A673 (cell line): Measurements from ENCODE around the gene GAR1. TPM values are rescaled to one million over a fixed set of nuclear protein-coding genes. Genes with fewer than 3 reads are reported as not detected.

Experiments
- BruUV-seq: library from RNA; stranded (reverse); fragments of 400-500 nt; replicated peaks from 2 replicates; lab custom pipeline; 2021; lab: Mats Ljungman, UMichigan
- CTCF ChIA-PET: fragments of 300-600 bp; sonication (Branson Sonifier 250); formaldehyde crosslinking; loops from one replicate; lab custom pipeline; 2022; ENCODE audit warnings: antibody characterized with exemption; lab: Charles Lee
- POLR2A ChIA-PET: fragments of 300-600 bp; sonication (Branson Sonifier 250); formaldehyde crosslinking; loops from one replicate; lab custom pipeline; 2022; ENCODE audit warnings: antibody characterized with exemption; ENCODE audit not compliant: low non-redundant PET; lab: Charles Lee
- DNase-seq: peaks from one replicate; pipeline ENCODE4 v3.0.0-alpha.2; 2015; ENCODE audit warnings: low spot score
- H3K27ac ChIP-seq: fragments of 200-600 bp; sonication (generic); 2 replicates; pipeline ENCODE4 v1.5.1; 2016; ENCODE audit warnings: mixed run types, low read depth, mild to moderate bottlenecking, mixed read lengths, antibody characterized with exemption, low read length; ENCODE audit not compliant: poor library complexity, severe bottlenecking
- H3K27me3 ChIP-seq: fragments of 200-600 bp; sonication (generic); replicated peaks from 2 replicates; pipeline ENCODE4 v1.6.1; 2017; ENCODE audit warnings: mixed run types, low read depth, mild to moderate bottlenecking, mixed read lengths, antibody characterized with exemption, low read length; ENCODE audit not compliant: insufficient read depth, poor library complexity
- H3K36me3 ChIP-seq: fragments of 200-600 bp; sonication (generic); 2 replicates; pipeline ENCODE4 v1.6.1; 2016; ENCODE audit warnings: mixed run types, mild to moderate bottlenecking, mixed read lengths, antibody characterized with exemption, low read length; ENCODE audit not compliant: insufficient read depth, poor library complexity, severe bottlenecking
- H3K4me1 ChIP-seq: fragments of 200-600 bp; sonication (generic); 2 replicates; pipeline ENCODE4 v1.6.1; 2017; ENCODE audit warnings: mixed run types, mild to moderate bottlenecking, mixed read lengths, antibody characterized with exemption, low read length; ENCODE audit not compliant: insufficient read depth, poor library complexity, severe bottlenecking
- H3K4me3 ChIP-seq: fragments of 200-600 bp; sonication (generic); 2 replicates; pipeline ENCODE4 v1.5.1; 2016; ENCODE audit warnings: low read depth, mixed run types, mild to moderate bottlenecking, mixed read lengths, low read length; ENCODE audit not compliant: poor library complexity, severe bottlenecking
- H3K9me3 ChIP-seq: fragments of 200-600 bp; sonication (generic); 2 replicates; pipeline ENCODE4 v1.6.1; 2016; ENCODE audit warnings: mixed run types, low read depth, mild to moderate bottlenecking, mixed read lengths, antibody characterized with exemption, low read length; ENCODE audit not compliant: poor library complexity, severe bottlenecking
- EZH2 ChIP-seq: fragments of 200-600 bp; sonication (generic); IDR thresholded peaks from 2 replicates; pipeline ENCODE4 v1.6.1; 2017; ENCODE audit warnings: borderline replicate concordance, low read depth, mild to moderate bottlenecking, mixed read lengths, antibody characterized with exemption, low read length; ENCODE audit not compliant: poor library complexity, severe bottlenecking
- intact Hi-C: fragments of 100-400 bp; cut with micrococcal nuclease; formaldehyde crosslinking; loops from one replicate; pipeline ENCODE4 v1.10.0; 2022; ENCODE audit not compliant: unreplicated experiment
- total RNA-seq: library from RNA; stranded (reverse); gene quantifications from 2 replicates; pipeline ENCODE4 v1.2.3, GENCODE V29; 2021
- TF ChIP-seq, protein P1 (sequence below): fragments of 300-800, 200-600 bp; sonication (generic); conservative IDR thresholded peaks from 2 replicates; pipeline ENCODE4 v1.5.1; 2017; ENCODE audit warnings: low read depth, mild to moderate bottlenecking, antibody characterized with exemption, low read length, moderate library complexity, mixed read lengths

The GAR1 gene
- total RNA-seq, 1 experiment from 2014 or later, result 67.6 TPM

DNA sequence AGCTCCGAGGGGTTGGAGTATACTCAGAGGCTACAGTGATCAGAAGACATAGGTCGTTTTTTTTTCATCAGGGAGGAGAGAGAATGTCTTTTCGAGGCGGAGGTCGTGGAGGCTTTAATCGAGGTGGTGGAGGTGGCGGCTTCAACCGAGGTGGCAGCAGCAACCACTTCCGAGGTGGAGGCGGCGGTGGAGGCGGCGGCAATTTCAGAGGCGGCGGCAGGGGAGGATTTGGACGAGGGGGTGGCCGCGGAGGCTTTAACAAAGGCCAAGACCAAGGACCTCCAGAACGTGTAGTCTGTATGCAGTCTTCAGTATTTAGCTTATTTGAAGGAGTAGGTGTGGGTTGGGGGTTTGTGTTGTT lies 500 bp downstream of the GAR1 start:
- CTCF ChIA-PET, result no interaction called here
- H3K36me3 ChIP-seq, result peaks cover 41% of the 10 kb centered on the region
- H3K9me3 ChIP-seq, result no peaks in the 10 kb centered on the region
- POLR2A ChIA-PET, result no interaction called here
- no TSS peak for BruUV-seq
- peaks cover 15% of the 10 kb centered on the region for H3K4me1 ChIP-seq
- intact Hi-C loops, result loop anchor here (5.0 kb wide), 2 partner anchors 114 to 161 kb away; partner anchors contain the start of gene CASP6
- TF ChIP-seq, protein P1, sequence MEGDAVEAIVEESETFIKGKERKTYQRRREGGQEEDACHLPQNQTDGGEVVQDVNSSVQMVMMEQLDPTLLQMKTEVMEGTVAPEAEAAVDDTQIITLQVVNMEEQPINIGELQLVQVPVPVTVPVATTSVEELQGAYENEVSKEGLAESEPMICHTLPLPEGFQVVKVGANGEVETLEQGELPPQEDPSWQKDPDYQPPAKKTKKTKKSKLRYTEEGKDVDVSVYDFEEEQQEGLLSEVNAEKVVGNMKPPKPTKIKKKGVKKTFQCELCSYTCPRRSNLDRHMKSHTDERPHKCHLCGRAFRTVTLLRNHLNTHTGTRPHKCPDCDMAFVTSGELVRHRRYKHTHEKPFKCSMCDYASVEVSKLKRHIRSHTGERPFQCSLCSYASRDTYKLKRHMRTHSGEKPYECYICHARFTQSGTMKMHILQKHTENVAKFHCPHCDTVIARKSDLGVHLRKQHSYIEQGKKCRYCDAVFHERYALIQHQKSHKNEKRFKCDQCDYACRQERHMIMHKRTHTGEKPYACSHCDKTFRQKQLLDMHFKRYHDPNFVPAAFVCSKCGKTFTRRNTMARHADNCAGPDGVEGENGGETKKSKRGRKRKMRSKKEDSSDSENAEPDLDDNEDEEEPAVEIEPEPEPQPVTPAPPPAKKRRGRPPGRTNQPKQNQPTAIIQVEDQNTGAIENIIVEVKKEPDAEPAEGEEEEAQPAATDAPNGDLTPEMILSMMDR, result no peak
- TF ChIP-seq EZH2, result no peak
- H3K27me3 ChIP-seq, result no peaks in the 10 kb centered on the region
- H3K27ac ChIP-seq, result peak overlapping the region; percentile 88
- H3K4me3 ChIP-seq, result peak overlapping the region; percentile 65
- no peak for DNase-seq

DNA sequence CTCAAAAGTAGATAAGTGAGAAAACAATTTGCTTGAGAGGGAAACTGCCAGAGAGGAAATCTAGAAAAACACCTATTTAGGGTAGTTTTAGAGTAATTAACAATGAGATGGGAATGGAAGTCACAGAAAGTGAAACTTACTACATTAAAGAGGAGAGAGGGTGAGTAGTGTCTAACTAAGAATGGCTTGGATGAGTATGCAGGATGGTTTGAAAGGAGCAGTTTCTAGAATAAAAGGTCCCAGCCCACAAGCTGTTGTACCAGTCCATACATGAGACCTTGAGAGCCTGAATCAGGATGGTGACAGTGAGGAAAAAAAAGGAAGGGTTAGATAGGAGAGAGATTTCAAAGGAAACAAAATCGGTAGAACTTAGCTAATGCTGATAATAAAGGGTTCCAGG lies 1.3 kb downstream of the GAR1 start:
- intact Hi-C loops, result loop anchor here (5.0 kb wide), 2 partner anchors 115 to 160 kb away; partner anchors contain the start of gene CASP6
- BruUV-seq, result no TSS peak

DNA sequence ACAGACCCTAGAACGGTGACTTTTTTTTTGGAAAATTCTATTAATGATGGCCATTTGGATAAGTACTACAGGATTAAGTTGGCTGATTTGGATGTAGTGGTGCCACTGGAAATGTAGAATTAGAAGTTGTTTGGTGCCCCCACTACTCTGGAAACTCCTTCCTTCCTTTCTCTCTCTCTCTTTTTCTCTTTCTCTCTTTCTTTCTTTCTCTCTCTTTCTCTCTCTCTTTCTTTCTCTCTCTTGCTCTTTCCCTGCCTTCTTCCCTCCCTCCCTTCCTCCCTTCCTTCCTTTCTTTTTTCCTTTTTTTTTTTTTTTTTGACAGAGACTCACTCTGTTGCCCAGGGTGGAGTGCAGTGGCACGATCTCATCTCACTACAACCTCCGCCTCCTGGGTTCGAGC lies 2.7 kb downstream of the GAR1 start:
- H3K9me3 ChIP-seq, result no peaks in the 10 kb centered on the region
- intact Hi-C loops, result loop anchor here (5.0 kb wide), 2 partner anchors 116 to 159 kb away; partner anchors contain the start of gene CASP6
- ChIA-PET POLR2A (no interaction called here), CTCF (no interaction called here)
- peaks cover 61% of the 10 kb centered on the region for H3K36me3 ChIP-seq
- BruUV-seq, result no TSS peak
- TF ChIP-seq, protein P1, result no peak
- TF ChIP-seq EZH2, result no peak
- no peaks in the 10 kb centered on the region for H3K27me3 ChIP-seq
- peaks cover 15% of the 10 kb centered on the region for H3K4me1 ChIP-seq
- no peak overlapping the region for H3K4me3 ChIP-seq
- no peak overlapping the region for H3K27ac ChIP-seq
- DNase-seq, result no peak

More for the DNA sequence above, 1.3 kb downstream of the GAR1 start:
- H3K36me3 ChIP-seq, result peaks cover 48% of the 10 kb centered on the region
- no peaks in the 10 kb centered on the region for H3K9me3 ChIP-seq
- TF ChIP-seq EZH2, result no peak
- TF ChIP-seq, protein P1, result no peak
- peak overlapping the region; percentile 65 for H3K4me3 ChIP-seq
- DNase-seq, result no peak
- CTCF ChIA-PET, result no interaction called here
- peak overlapping the region; percentile 88 for H3K27ac ChIP-seq
- POLR2A ChIA-PET, result no interaction called here
- H3K4me1 ChIP-seq, result peaks cover 15% of the 10 kb centered on the region
- no peaks in the 10 kb centered on the region for H3K27me3 ChIP-seq
